Bronchial epithelial cell (primary cell): Measurements from ENCODE around the gene MAPK7. TPM values are rescaled to one million over a fixed set of nuclear protein-coding genes. Genes with fewer than 3 reads are reported as not detected.

Experiments
- DNase-seq: peaks from one replicate; pipeline ENCODE4 v3.0.0-alpha.2; 2010; ENCODE audit warnings: low read depth
- FAIRE-seq: peaks from 2 replicates; lab custom pipeline; 2011; peaks lifted over from hg19 to GRCh38; lab: Jason Lieb, UNC
- H3K27me3 ChIP-seq: 2 replicates; pipeline ENCODE4 v1.5.1; 2011; ENCODE audit warnings: low read length; ENCODE audit not compliant: control insufficient read depth, insufficient read depth
- H3K36me3 ChIP-seq: 2 replicates; pipeline ENCODE4 v1.5.1; 2011; ENCODE audit warnings: low read length; ENCODE audit not compliant: control insufficient read depth, insufficient read depth
- H3K4me3 ChIP-seq: 2 replicates; pipeline ENCODE4 v1.5.1; 2011; ENCODE audit warnings: mild to moderate bottlenecking, low read depth, low read length, control low read depth
- total RNA-seq: library from RNA; depleted of rRNA; stranded (reverse); fragments of >200 nt; gene quantifications from 2 replicates; pipeline ENCODE4 v1.2.1, GENCODE V29; 2014
- TF ChIP-seq, protein P1 (sequence below): IDR thresholded peaks from 2 replicates; pipeline ENCODE4 v1.5.1; 2011; ENCODE audit warnings: mild to moderate bottlenecking, moderate library complexity, low read length, control low read depth, inconsistent platforms; ENCODE audit not compliant: insufficient read depth, severe bottlenecking

MAPK7 gene
- total RNA-seq, 1 donor from 2014 or later: 6.8 TPM

DNA sequence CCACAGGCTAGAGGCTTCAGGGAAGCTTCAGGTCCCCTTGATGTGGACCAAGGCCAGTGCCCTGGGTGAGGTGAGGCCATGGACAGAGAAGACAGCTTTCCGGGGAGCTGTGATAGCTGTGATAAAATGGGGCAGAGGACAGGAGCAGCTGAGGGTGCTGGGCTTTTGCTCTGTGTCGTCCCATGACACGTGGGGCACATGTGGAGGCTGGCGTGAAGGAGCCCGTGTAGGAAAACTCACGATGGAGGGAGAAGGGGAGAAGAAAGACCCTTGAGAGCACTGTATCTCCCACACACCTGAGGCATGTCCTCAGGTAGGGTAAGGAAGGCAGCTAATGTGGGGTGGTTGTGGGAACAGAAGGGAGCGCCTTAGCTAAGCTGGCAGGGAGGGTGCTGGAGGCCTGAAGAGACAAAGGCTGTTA is 37.1 kb upstream of the MAPK7 start:
- no peak overlapping the region for H3K4me3 ChIP-seq
- H3K27me3 ChIP-seq: no peaks in the 10 kb centered on the region
- TF ChIP-seq, protein P1, sequence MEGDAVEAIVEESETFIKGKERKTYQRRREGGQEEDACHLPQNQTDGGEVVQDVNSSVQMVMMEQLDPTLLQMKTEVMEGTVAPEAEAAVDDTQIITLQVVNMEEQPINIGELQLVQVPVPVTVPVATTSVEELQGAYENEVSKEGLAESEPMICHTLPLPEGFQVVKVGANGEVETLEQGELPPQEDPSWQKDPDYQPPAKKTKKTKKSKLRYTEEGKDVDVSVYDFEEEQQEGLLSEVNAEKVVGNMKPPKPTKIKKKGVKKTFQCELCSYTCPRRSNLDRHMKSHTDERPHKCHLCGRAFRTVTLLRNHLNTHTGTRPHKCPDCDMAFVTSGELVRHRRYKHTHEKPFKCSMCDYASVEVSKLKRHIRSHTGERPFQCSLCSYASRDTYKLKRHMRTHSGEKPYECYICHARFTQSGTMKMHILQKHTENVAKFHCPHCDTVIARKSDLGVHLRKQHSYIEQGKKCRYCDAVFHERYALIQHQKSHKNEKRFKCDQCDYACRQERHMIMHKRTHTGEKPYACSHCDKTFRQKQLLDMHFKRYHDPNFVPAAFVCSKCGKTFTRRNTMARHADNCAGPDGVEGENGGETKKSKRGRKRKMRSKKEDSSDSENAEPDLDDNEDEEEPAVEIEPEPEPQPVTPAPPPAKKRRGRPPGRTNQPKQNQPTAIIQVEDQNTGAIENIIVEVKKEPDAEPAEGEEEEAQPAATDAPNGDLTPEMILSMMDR: no peak
- DNase-seq: no peak
- FAIRE-seq: peak; percentile 70
- no peaks in the 10 kb centered on the region for H3K36me3 ChIP-seq

DNA sequence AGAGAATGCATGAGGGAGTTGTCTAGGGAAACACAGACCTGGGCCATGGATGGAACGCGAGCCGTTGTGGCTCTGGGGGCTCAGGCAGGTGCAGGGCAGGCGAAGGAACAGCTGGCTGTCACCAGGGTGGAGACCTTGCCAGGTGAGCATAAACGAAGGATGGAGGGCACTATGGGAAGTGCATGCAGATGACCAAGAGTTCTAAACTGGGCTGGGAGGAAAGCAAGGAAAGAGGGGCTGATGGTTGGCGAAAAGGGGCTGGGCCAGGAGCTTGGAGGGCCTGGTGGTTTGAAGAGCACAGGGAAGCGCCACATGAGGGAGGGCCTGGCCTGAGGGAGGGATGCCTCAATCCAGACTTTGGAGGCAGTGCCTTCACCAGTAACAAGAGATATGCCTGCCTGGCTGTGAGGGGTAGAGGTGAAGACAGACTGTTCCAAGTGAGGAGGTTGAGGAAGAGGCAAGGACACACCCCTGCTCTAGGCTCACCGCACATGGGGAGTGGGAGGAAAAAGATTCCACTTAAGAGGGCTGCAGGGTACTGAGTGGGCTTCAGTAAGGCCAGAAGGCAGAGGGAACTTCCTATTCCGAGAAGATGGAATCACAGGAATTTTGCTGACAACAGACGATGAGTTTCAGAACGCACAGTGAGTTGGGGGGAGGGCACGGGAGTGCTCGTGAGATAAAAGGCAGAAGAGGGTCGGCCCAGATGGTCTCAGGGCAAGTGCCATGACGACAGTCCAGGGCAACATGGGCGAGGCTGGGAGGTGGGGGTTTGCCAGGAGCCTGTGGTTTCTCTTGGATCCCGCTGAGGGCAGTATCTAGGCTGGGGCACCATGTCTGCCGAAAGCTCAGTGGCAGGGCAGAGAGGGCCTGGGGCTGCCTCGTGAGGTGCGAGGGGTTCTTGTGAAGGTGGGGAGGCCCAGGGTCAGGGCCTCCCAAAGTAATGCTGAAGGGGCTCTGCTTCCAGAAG is 36.4 kb upstream of the MAPK7 start:
- H3K36me3 ChIP-seq: no peaks in the 10 kb centered on the region
- FAIRE-seq (peak; percentile 43), DNase-seq (no peak)
- no peaks in the 10 kb centered on the region for H3K27me3 ChIP-seq
- TF ChIP-seq, protein P1: no peak
- no peak overlapping the region for H3K4me3 ChIP-seq

DNA sequence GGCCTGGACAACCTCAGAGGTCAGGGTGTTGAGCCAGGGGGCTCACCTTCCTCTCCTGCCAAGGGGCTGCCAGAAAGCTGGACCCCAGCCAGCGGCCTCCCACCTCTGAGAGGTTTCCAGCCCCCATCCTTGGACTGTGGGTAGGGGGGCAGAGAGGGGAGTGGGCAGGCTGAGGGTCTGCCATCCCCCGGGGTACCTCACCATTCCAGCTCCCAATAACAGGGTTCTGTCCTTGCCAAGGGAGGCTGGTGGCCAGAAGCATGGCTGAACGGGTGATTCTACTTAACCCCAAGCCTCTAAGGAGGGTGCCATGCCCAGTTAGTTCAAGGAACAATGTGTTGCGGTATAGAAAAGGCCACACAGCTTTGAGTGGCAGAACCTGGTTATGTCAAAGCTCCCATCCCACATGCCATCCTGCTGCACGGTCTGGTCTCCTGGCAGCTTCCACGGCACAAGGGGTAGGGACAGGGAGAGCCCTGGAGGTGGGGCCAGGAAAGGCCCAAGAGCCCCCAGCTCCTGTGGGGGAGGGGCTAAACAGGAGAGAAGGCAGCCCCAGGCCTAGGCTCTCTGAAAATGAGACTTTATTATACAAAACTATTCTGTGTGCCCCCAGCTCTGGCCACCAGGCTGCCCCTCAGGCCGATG is 35.6 kb upstream of the MAPK7 start:
- no peaks in the 10 kb centered on the region for H3K27me3 ChIP-seq
- no peak overlapping the region for H3K4me3 ChIP-seq
- TF ChIP-seq, protein P1: no peak
- FAIRE-seq (no peak), DNase-seq (no peak)
- no peaks in the 10 kb centered on the region for H3K36me3 ChIP-seq

DNA sequence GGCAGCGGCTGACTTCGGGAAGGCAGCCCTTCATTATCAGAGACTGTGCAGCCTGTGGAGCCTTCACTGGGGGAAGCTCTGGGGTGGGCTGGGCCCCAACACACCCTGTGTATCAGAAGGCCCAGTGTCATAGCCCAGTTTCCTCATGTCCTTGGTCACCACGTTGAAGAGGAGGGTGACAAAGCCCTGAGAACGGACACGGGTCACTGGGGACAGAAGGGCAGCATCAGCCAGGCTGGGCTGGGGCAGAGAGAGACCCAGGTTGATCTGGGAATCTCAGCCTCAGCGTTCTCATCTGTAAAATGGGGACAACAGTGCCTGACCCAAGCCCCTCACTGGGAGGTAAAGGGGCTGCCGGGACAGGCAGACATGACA is 35.1 kb upstream of the MAPK7 start:
- Histone ChIP-seq H3K4me3 (no peak overlapping the region), H3K27me3 (no peaks in the 10 kb centered on the region), H3K36me3 (no peaks in the 10 kb centered on the region)
- FAIRE-seq: no peak
- no peak for DNase-seq
- TF ChIP-seq, protein P1: no peak

DNA sequence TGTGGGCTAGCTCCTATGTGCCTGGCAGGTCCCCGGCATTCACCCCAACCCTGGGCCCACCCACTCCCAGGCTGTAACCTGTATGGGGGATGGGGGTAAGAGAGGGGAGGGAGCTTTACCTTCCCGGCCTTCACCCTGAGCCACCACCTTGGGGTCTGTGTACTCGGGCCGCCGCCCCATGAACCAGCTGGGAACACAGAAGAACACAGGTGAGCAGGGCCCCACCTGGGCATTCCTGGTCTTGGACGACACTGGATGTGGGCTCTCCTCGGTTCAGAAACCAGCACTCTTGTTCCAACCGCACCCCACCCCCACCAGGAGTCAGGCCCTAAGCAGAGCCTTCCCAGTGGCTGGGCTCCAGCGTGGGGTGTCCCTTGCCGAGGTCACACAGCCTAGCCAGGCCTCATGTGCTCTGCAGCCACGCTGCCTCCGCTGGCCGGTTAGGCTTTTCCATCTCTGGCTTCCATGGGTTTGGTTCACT is 34.6 kb upstream of the MAPK7 start:
- no peak for DNase-seq
- no peak for FAIRE-seq
- H3K4me3 ChIP-seq: no peak overlapping the region
- TF ChIP-seq, protein P1: no peak
- H3K36me3 ChIP-seq: no peaks in the 10 kb centered on the region
- no peaks in the 10 kb centered on the region for H3K27me3 ChIP-seq
